HG02759 (cell line): ENCODE results near the gene ZC3H12C.
"Not testable (repeated sequence)": the region's sequence is repeated elsewhere in the genome, so short reads cannot be mapped to it uniquely, and the experiment has no call there.

Source experiments
- ATAC-seq: cut with Tn5 transposase; IDR thresholded peaks from one replicate; pipeline ENCODE4 v1.9.1; 2021; ENCODE audit warnings: mild to moderate bottlenecking, moderate library complexity; ENCODE audit not compliant: unreplicated experiment

Gene ZC3H12C

GRCh38 chr11:110176366-110177085, 83.3 kb downstream of the ZC3H12C start:
- ATAC-seq = no peak

- no peak for ATAC-seq
Measured at GRCh38 chr11:110177086-110177456, 83.9 kb downstream of the ZC3H12C start.

GRCh38 chr11:110179064-110179463, 85.9 kb downstream of the ZC3H12C start:
- ATAC-seq = no peak

GRCh38 chr11:110182886-110183285, 89.7 kb downstream of the ZC3H12C start:
- ATAC-seq = no peak

- no peak for ATAC-seq
Measured at GRCh38 chr11:110184456-110184855, 91.3 kb downstream of the ZC3H12C start.

GRCh38 chr11:110185121-110185591, 92.0 kb downstream of the ZC3H12C start:
- no peak for ATAC-seq

GRCh38 chr11:110185599-110185998, 92.4 kb downstream of the ZC3H12C start:
- ATAC-seq = no peak

- no peak for ATAC-seq
Measured at GRCh38 chr11:110186456-110186855, 93.3 kb downstream of the ZC3H12C start.

- ATAC-seq = no peak
Measured at GRCh38 chr11:110186867-110187266, 93.7 kb downstream of the ZC3H12C start.

GRCh38 chr11:110187731-110188130, 94.5 kb downstream of the ZC3H12C start:
- no peak for ATAC-seq

- ATAC-seq = no peak
Measured at GRCh38 chr11:110190885-110191284, 97.7 kb downstream of the ZC3H12C start.

- not testable (repeated sequence) for ATAC-seq
Measured at GRCh38 chr11:110192604-110193282, 99.6 kb downstream of the ZC3H12C start.

- not testable (repeated sequence) for ATAC-seq
Measured at GRCh38 chr11:110194211-110194766, 101.1 kb downstream of the ZC3H12C start.

GRCh38 chr11:110196241-110196754, 103.1 kb downstream of the ZC3H12C start:
- ATAC-seq = no peak

GRCh38 chr11:110196884-110197420, 103.8 kb downstream of the ZC3H12C start:
- no peak for ATAC-seq

- no peak for ATAC-seq
Measured at GRCh38 chr11:110198031-110198729, 105.0 kb downstream of the ZC3H12C start.

- ATAC-seq = no peak
Measured at GRCh38 chr11:110199184-110199981, 106.2 kb downstream of the ZC3H12C start.

- no peak for ATAC-seq
Measured at GRCh38 chr11:110200241-110200640, 107.0 kb downstream of the ZC3H12C start.

GRCh38 chr11:110200836-110201235, 107.6 kb downstream of the ZC3H12C start:
- no peak for ATAC-seq

GRCh38 chr11:110207123-110207522, 113.9 kb downstream of the ZC3H12C start:
- ATAC-seq = no peak
